Measurements from ENCODE around the gene CYP4F12. TPM values are rescaled to one million over a fixed set of nuclear protein-coding genes. Genes with fewer than 3 reads are reported as not detected.
"Not testable (repeated sequence)": the region's sequence is repeated elsewhere in the genome, so short reads cannot be mapped to it uniquely, and the experiment has no call there.

CYP4F12 gene
- total RNA-seq, 1 experiment from 2014 or later: 1.7 TPM

- H3K9me3 ChIP-seq (ENCODE audit: control insufficient read depth, insufficient read depth, low read depth, low read length): no peaks in the 10 kb centered on the region
- BruUV-seq (replicated peaks): no TSS peak
- ChIA-PET CTCF (no interaction called here), POLR2A (no interaction called here)
- H3K4me3 ChIP-seq (ENCODE audit: low read depth in 2 of 2, low read length in 2 of 2): no peak overlapping the region
- no peaks in the 10 kb centered on the region for H3K27me3 ChIP-seq (ENCODE audit: control insufficient read depth, insufficient read depth, low read length)
- TF ChIP-seq REST (IDR thresholded peaks at IDR 0.05; ENCODE audit: insufficient read depth in 1 of 2, low read depth in 2 of 2, low read length in 1 of 2): no peak
- TF ChIP-seq CTCF (IDR thresholded peaks at IDR 0.05): no peak
- no peak for TF ChIP-seq POLR2AphosphoS5 (IDR thresholded peaks at IDR 0.05; ENCODE audit: low read depth, low read length)
- TF ChIP-seq TCF7L2 (IDR thresholded peaks at IDR 0.05; ENCODE audit: low read depth, low read length): no peak
- no peak for TF ChIP-seq SIN3A (IDR thresholded peaks at IDR 0.05; ENCODE audit: borderline replicate concordance, insufficient read depth, low read depth, low read length)
- intact Hi-C loops (cut with micrococcal nuclease; ENCODE audit: unreplicated experiment): no loop called here
- in situ Hi-C loops (cut with HindIII; ENCODE audit: low pct_unique_long_range_greater_than_20kb, low sequenced_read_pairs): no loop called here
- H3K4me1 ChIP-seq (ENCODE audit: control insufficient read depth, insufficient read depth, low read length): no peaks in the 10 kb centered on the region
- DNase-seq (ENCODE audit: low read depth, low spot score): no peak
- no peaks in the 10 kb centered on the region for H3K36me3 ChIP-seq (ENCODE audit: control insufficient read depth, insufficient read depth, low read length)
- no peak for ATAC-seq
- no peak overlapping the region for H3K27ac ChIP-seq (ENCODE audit: low read length)
These were observed 2.7 kb downstream of the CYP4F12 start for GRCh38 chr19:15675560-15675959.

- in situ Hi-C loops (cut with HindIII; ENCODE audit: low pct_unique_long_range_greater_than_20kb, low sequenced_read_pairs): no loop called here
- Histone ChIP-seq H3K36me3 (ENCODE audit: control insufficient read depth, insufficient read depth, low read length) (no peaks in the 10 kb centered on the region), H3K4me3 (ENCODE audit: low read depth in 2 of 2, low read length in 2 of 2) (no peak overlapping the region), H3K27me3 (ENCODE audit: control insufficient read depth, insufficient read depth, low read length) (no peaks in the 10 kb centered on the region), H3K27ac (ENCODE audit: low read length) (no peak overlapping the region), H3K9me3 (ENCODE audit: control insufficient read depth, insufficient read depth, low read depth, low read length) (no peaks in the 10 kb centered on the region), H3K4me1 (ENCODE audit: control insufficient read depth, insufficient read depth, low read length) (no peaks in the 10 kb centered on the region)
- ChIA-PET CTCF (no interaction called here), POLR2A (no interaction called here)
- BruUV-seq (replicated peaks): no TSS peak
- intact Hi-C loops (cut with micrococcal nuclease; ENCODE audit: unreplicated experiment): no loop called here
- ATAC-seq (no peak), DNase-seq (ENCODE audit: low read depth, low spot score) (no peak)
- TF ChIP-seq CTCF (IDR thresholded peaks at IDR 0.05) (no peak), TCF7L2 (IDR thresholded peaks at IDR 0.05; ENCODE audit: low read depth, low read length) (no peak), REST (IDR thresholded peaks at IDR 0.05; ENCODE audit: insufficient read depth in 1 of 2, low read depth in 2 of 2, low read length in 1 of 2) (no peak), POLR2AphosphoS5 (IDR thresholded peaks at IDR 0.05; ENCODE audit: low read depth, low read length) (no peak), SIN3A (IDR thresholded peaks at IDR 0.05; ENCODE audit: borderline replicate concordance, insufficient read depth, low read depth, low read length) (no peak)
These were observed 6.2 kb downstream of the CYP4F12 start for GRCh38 chr19:15679089-15679488.

GRCh38 chr19:15679865-15680264, 7.0 kb downstream of the CYP4F12 start:
- H3K27ac ChIP-seq (ENCODE audit: low read length); in situ Hi-C loops (cut with HindIII; ENCODE audit: low pct_unique_long_range_greater_than_20kb, low sequenced_read_pairs); BruUV-seq (replicated peaks); DNase-seq (ENCODE audit: low read depth, low spot score); H3K36me3 ChIP-seq (ENCODE audit: control insufficient read depth, insufficient read depth, low read length); intact Hi-C loops (cut with micrococcal nuclease; ENCODE audit: unreplicated experiment); H3K27me3 ChIP-seq (ENCODE audit: control insufficient read depth, insufficient read depth, low read length); H3K9me3 ChIP-seq (ENCODE audit: control insufficient read depth, insufficient read depth, low read depth, low read length); POLR2A ChIA-PET; ATAC-seq; H3K4me1 ChIP-seq (ENCODE audit: control insufficient read depth, insufficient read depth, low read length); H3K4me3 ChIP-seq (ENCODE audit: low read depth in 2 of 2, low read length in 2 of 2); CTCF ChIA-PET: not testable (repeated sequence)
